Measurements from ENCODE around the gene CDK14. TPM values are rescaled to one million over a fixed set of nuclear protein-coding genes. Genes with fewer than 3 reads are reported as not detected.

CDK14 gene
- total and polyA plus RNA-seq, 10 of the 15 experiments (the other 5 are each of a cell fraction or from before 2014, with no cell fraction given), result 6.5 to 61.3 (median 24.2) TPM

- ATAC-seq, result no peak
- ChIA-PET POLR2A (no interaction called here), CTCF (no interaction called here), SMC1A (ENCODE audit: uncharacterized antibody, unreplicated experiment) (interaction anchor here (1.6 to 2.9 kb wide), 2 partner anchors 9 to 12 kb away, joined by 5 to 9 read pairs; no protein-coding TSS in a partner anchor), RAD21 (ENCODE audit: unreplicated experiment) (no interaction called here)
- Histone ChIP-seq H3K4me2 (ENCODE audit: control insufficient read depth, insufficient read depth) (no peak overlapping the region), H3K79me2 (ENCODE audit: control insufficient read depth, insufficient read depth, low read length) (no peaks in the 10 kb centered on the region), H3K4me1 (ENCODE audit: control insufficient read depth, insufficient read depth, low read length) (no peaks in the 10 kb centered on the region), H3K9me3 (replicated peaks; ENCODE audit: control insufficient read depth, insufficient read depth, low read length) (no peaks in the 10 kb centered on the region), H3K36me3 (ENCODE audit: control insufficient read depth in 2 of 2, insufficient read depth in 2 of 2, low read length in 1 of 2) (no peaks in the 10 kb centered on the region), H3K4me3 (no peak overlapping the region), H3K27ac (ENCODE audit: control insufficient read depth, insufficient read depth) (no peak overlapping the region), H4K20me1 (ENCODE audit: control insufficient read depth, insufficient read depth) (no peaks in the 10 kb centered on the region), H2AFZ (ENCODE audit: control insufficient read depth, low read depth, low read length) (no peak overlapping the region), H3K9ac (ENCODE audit: control insufficient read depth, insufficient read depth, low read length) (no peak overlapping the region), H3K27me3 (replicated peaks in 1 of 2; ENCODE audit: control insufficient read depth in 2 of 2, insufficient read depth in 2 of 2, low read length in 1 of 2) (no peaks in the 10 kb centered on the region)
- WGBS (ENCODE audit: insufficient coverage, insufficient replicate concordance, low lambda C conversion rate, missing lambda C conversion rate), result 21% methylated on average over 4 of the region's 4 CpGs
- in situ Hi-C loops (cut with MboI), result loop anchor here (25.0 kb wide), 1 partner anchor 563 kb away; no protein-coding TSS in a partner anchor
- no peak for DNase-seq (ENCODE audit: low read depth, low spot score)
- BruUV-seq (replicated peaks), result no TSS peak
- no peak for FAIRE-seq
- TF ChIP-seq IRF5 (IDR thresholded peaks at IDR 0.05; ENCODE audit: borderline replicate concordance) (no peak), JUNB (IDR thresholded peaks at IDR 0.05) (no peak), HDAC6 (IDR thresholded peaks at IDR 0.05; ENCODE audit: unreplicated experiment) (no peak), RBBP5 (conservative IDR thresholded peaks at IDR 0.05) (no peak), CTCF (IDR thresholded peaks at IDR 0.05 in 2 of 3, conservative IDR thresholded peaks at IDR 0.05 in 1 of 3; ENCODE audit: control insufficient read depth in 2 of 3, extremely low read depth in 1 of 3, insufficient read depth in 1 of 3, low read depth in 3 of 3, low read length in 3 of 3) (no peak)
- intact Hi-C loops (cut with micrococcal nuclease; ENCODE audit: unreplicated experiment), result no loop called here
Measured at GRCh38 chr7:91250706-91251105, 654.6 kb downstream of the CDK14 start.

All from GM12878 (cell line).